Measurements from ENCODE around the gene ZBTB49. TPM values are rescaled to one million over a fixed set of nuclear protein-coding genes. Genes with fewer than 3 reads are reported as not detected.

The ZBTB49 gene
- polyA plus RNA-seq, 1 donor from 2014 or later = 16.5 TPM

DNA sequence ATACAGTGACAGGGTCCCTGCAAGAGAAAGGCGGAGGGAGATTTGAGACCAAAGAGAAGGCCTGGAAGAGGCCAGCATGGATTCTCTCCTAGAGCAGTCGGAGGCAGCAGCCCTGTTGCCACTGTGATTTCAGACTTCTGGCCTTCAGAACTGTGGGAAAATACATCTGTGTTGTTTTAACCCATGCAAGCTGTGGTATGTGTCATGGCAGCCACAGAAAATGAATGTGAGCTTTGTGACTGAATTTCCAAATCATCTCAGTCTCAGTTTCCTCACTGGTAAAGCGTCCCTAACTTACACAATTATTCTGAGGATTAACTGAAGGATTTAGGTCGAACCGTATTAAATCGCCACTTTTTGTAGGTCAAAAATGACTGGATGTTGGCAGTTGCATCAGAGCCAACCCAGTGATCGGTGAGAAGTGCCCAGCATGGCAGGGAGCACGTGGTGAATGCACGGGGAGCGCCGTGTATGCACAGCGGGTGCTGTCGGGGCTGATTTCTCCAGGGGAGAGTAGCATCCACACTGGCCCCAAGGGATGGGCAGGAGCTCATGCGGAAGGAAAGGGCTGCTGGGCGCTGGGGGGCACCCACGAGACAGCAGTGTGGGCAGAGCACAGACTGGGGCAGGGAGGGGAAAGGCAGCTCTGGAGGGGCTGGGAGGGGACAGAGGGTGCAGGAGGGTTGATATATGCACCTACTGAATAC, 73.1 kb downstream of the ZBTB49 start:
- no peak overlapping the region for H3K9ac ChIP-seq (ENCODE audit: low read length)
- no peak for TF ChIP-seq POLR2AphosphoS5 (IDR thresholded peaks at IDR 0.05)
- TF ChIP-seq RAD21 (conservative IDR thresholded peaks at IDR 0.05) = no peak
- no peak for TF ChIP-seq MXI1 (conservative IDR thresholded peaks at IDR 0.05; ENCODE audit: poor library complexity, severe bottlenecking)
- TF ChIP-seq EZH2 (IDR thresholded peaks at IDR 0.05; ENCODE audit: borderline replicate concordance, insufficient read depth, low read length, poor library complexity, severe bottlenecking) = no peak
- TF ChIP-seq SMC3 (conservative IDR thresholded peaks at IDR 0.05; ENCODE audit: poor library complexity) = no peak
- TF ChIP-seq, protein P1, sequence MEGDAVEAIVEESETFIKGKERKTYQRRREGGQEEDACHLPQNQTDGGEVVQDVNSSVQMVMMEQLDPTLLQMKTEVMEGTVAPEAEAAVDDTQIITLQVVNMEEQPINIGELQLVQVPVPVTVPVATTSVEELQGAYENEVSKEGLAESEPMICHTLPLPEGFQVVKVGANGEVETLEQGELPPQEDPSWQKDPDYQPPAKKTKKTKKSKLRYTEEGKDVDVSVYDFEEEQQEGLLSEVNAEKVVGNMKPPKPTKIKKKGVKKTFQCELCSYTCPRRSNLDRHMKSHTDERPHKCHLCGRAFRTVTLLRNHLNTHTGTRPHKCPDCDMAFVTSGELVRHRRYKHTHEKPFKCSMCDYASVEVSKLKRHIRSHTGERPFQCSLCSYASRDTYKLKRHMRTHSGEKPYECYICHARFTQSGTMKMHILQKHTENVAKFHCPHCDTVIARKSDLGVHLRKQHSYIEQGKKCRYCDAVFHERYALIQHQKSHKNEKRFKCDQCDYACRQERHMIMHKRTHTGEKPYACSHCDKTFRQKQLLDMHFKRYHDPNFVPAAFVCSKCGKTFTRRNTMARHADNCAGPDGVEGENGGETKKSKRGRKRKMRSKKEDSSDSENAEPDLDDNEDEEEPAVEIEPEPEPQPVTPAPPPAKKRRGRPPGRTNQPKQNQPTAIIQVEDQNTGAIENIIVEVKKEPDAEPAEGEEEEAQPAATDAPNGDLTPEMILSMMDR (IDR thresholded peaks at IDR 0.05; ENCODE audit: poor library complexity, severe bottlenecking) = no peak
- no peak for TF ChIP-seq EP300 (conservative IDR thresholded peaks at IDR 0.05; ENCODE audit: poor library complexity, severe bottlenecking)
- TF ChIP-seq TAF1 (IDR thresholded peaks at IDR 0.05; ENCODE audit: low read depth) = no peak
- TF ChIP-seq, protein P2, sequence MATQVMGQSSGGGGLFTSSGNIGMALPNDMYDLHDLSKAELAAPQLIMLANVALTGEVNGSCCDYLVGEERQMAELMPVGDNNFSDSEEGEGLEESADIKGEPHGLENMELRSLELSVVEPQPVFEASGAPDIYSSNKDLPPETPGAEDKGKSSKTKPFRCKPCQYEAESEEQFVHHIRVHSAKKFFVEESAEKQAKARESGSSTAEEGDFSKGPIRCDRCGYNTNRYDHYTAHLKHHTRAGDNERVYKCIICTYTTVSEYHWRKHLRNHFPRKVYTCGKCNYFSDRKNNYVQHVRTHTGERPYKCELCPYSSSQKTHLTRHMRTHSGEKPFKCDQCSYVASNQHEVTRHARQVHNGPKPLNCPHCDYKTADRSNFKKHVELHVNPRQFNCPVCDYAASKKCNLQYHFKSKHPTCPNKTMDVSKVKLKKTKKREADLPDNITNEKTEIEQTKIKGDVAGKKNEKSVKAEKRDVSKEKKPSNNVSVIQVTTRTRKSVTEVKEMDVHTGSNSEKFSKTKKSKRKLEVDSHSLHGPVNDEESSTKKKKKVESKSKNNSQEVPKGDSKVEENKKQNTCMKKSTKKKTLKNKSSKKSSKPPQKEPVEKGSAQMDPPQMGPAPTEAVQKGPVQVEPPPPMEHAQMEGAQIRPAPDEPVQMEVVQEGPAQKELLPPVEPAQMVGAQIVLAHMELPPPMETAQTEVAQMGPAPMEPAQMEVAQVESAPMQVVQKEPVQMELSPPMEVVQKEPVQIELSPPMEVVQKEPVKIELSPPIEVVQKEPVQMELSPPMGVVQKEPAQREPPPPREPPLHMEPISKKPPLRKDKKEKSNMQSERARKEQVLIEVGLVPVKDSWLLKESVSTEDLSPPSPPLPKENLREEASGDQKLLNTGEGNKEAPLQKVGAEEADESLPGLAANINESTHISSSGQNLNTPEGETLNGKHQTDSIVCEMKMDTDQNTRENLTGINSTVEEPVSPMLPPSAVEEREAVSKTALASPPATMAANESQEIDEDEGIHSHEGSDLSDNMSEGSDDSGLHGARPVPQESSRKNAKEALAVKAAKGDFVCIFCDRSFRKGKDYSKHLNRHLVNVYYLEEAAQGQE (IDR thresholded peaks at IDR 0.05; ENCODE audit: borderline replicate concordance) = no peak
- H4K20me1 ChIP-seq (ENCODE audit: insufficient read depth) = no peaks in the 10 kb centered on the region

DNA sequence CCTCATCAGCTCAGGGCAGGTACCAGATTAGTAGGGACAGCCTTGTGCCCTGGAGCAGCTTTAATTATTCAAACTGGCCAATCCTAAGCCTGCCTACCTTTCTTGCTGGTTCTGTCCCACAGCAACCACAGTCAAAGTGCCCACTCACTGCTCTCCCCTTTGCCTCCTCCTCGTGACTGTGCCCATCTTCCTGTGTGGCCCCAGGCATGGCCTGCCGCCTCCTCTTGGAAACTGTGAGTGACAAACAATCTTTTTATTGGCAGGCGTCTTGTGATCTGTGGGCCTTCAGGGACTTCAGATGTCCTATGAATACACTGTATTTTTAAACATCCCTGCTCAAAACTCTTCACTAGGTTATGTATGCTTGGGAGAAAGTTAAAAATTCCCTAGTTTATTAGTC, 74.0 kb downstream of the ZBTB49 start:
- Histone ChIP-seq H3K4me3 (ENCODE audit: low read length) (no peak overlapping the region), H3K9me2 (ENCODE audit: insufficient read depth, low read length) (no peaks in the 10 kb centered on the region), H3K9ac (ENCODE audit: low read length) (no peak overlapping the region), H2AFZ (ENCODE audit: low read depth, low read length) (no peak overlapping the region), H4K20me1 (ENCODE audit: insufficient read depth) (no peaks in the 10 kb centered on the region), H3K9me3 (ENCODE audit: low read length) (no peaks in the 10 kb centered on the region), H3K79me2 (replicated peaks; ENCODE audit: insufficient read depth, low read length) (no peaks in the 10 kb centered on the region), H3K27ac (ENCODE audit: low read length) (no peak overlapping the region), H3K27me3 (ENCODE audit: insufficient read depth, low read depth, low read length) (no peaks in the 10 kb centered on the region), H3K4me2 (ENCODE audit: low read length) (no peak overlapping the region), H3K36me3 (ENCODE audit: insufficient read depth, low read length) (no peaks in the 10 kb centered on the region), H3F3A (ENCODE audit: insufficient read depth, low read length, poor library complexity, severe bottlenecking) (no peaks in the 10 kb centered on the region)
- TF ChIP-seq MXI1 (conservative IDR thresholded peaks at IDR 0.05; ENCODE audit: poor library complexity, severe bottlenecking) (no peak), EZH2 (IDR thresholded peaks at IDR 0.05; ENCODE audit: borderline replicate concordance, insufficient read depth, low read length, poor library complexity, severe bottlenecking) (no peak), TAF1 (IDR thresholded peaks at IDR 0.05; ENCODE audit: low read depth) (no peak), POLR2AphosphoS5 (IDR thresholded peaks at IDR 0.05) (no peak), EP300 (conservative IDR thresholded peaks at IDR 0.05; ENCODE audit: poor library complexity, severe bottlenecking) (no peak), SMC3 (conservative IDR thresholded peaks at IDR 0.05; ENCODE audit: poor library complexity) (no peak), RAD21 (conservative IDR thresholded peaks at IDR 0.05) (no peak)
- TF ChIP-seq, protein P2 (IDR thresholded peaks at IDR 0.05; ENCODE audit: borderline replicate concordance) = no peak
- TF ChIP-seq, protein P1 (IDR thresholded peaks at IDR 0.05; ENCODE audit: poor library complexity, severe bottlenecking) = no peak

More for the DNA sequence above, 73.1 kb downstream of the ZBTB49 start:
- Histone ChIP-seq H3K9me2 (ENCODE audit: insufficient read depth, low read length) (no peaks in the 10 kb centered on the region), H3K27ac (ENCODE audit: low read length) (no peak overlapping the region), H3K4me3 (ENCODE audit: low read length) (no peak overlapping the region), H3K27me3 (ENCODE audit: insufficient read depth, low read depth, low read length) (no peaks in the 10 kb centered on the region), H3K4me2 (ENCODE audit: low read length) (no peak overlapping the region), H3F3A (ENCODE audit: insufficient read depth, low read length, poor library complexity, severe bottlenecking) (no peaks in the 10 kb centered on the region), H2AFZ (ENCODE audit: low read depth, low read length) (no peak overlapping the region), H3K79me2 (replicated peaks; ENCODE audit: insufficient read depth, low read length) (no peaks in the 10 kb centered on the region), H3K36me3 (ENCODE audit: insufficient read depth, low read length) (no peaks in the 10 kb centered on the region), H3K9me3 (ENCODE audit: low read length) (no peaks in the 10 kb centered on the region)
